ENCODE measurements around the gene MTIF3. TPM values are rescaled to one million over a fixed set of nuclear protein-coding genes. Genes with fewer than 3 reads are reported as not detected.

The MTIF3 gene
- total RNA-seq, 1 experiment from 2014 or later = 21.5 TPM

- DNase-seq = no peak
- Mint-ChIP-seq H3K4me3 (ENCODE audit: low read depth, unreplicated experiment) (no peak overlapping the region), H3K36me3 (ENCODE audit: insufficient read depth, unreplicated experiment) (no peaks in the 10 kb centered on the region), H3K4me1 (ENCODE audit: low read depth, unreplicated experiment) (peaks cover 17% of the 10 kb centered on the region), H3K27me3 (ENCODE audit: unreplicated experiment) (peaks cover 38% of the 10 kb centered on the region), H3K27ac (ENCODE audit: unreplicated experiment) (no peak overlapping the region), H3K9me3 (ENCODE audit: low read depth, unreplicated experiment) (no peaks in the 10 kb centered on the region)
- CTCF ChIA-PET = no interaction called here
- BruUV-seq (replicated peaks) = no TSS peak
- TF ChIP-seq CTCF (IDR thresholded peaks at IDR 0.05; ENCODE audit: unreplicated experiment) = no peak
- intact Hi-C loops (cut with micrococcal nuclease; ENCODE audit: unreplicated experiment) = no loop called here
Observed at GRCh38 chr13:27405546-27406134, 44.7 kb downstream of the MTIF3 start.

GRCh38 chr13:27404680-27405079 is 45.7 kb downstream of the MTIF3 start:
- Mint-ChIP-seq H3K4me3 (ENCODE audit: low read depth, unreplicated experiment) (no peak overlapping the region), H3K4me1 (ENCODE audit: low read depth, unreplicated experiment) (peaks cover 17% of the 10 kb centered on the region), H3K36me3 (ENCODE audit: insufficient read depth, unreplicated experiment) (no peaks in the 10 kb centered on the region), H3K27me3 (ENCODE audit: unreplicated experiment) (peaks cover 29% of the 10 kb centered on the region), H3K9me3 (ENCODE audit: low read depth, unreplicated experiment) (no peaks in the 10 kb centered on the region), H3K27ac (ENCODE audit: unreplicated experiment) (no peak overlapping the region)
- no peak for DNase-seq
- TF ChIP-seq CTCF (IDR thresholded peaks at IDR 0.05; ENCODE audit: unreplicated experiment) = no peak
- CTCF ChIA-PET = no interaction called here
- BruUV-seq (replicated peaks) = no TSS peak
- intact Hi-C loops (cut with micrococcal nuclease; ENCODE audit: unreplicated experiment) = no loop called here

- no TSS peak for BruUV-seq (replicated peaks)
- CTCF ChIA-PET = interaction anchor here (0.8 to 1.3 kb wide), 2 partner anchors 42 to 423 kb away, joined by 3 to 6 read pairs; no protein-coding TSS in a partner anchor
- no peaks in the 10 kb centered on the region for H3K36me3 Mint-ChIP-seq (ENCODE audit: insufficient read depth, unreplicated experiment)
- no peak overlapping the region for H3K4me3 Mint-ChIP-seq (ENCODE audit: low read depth, unreplicated experiment)
- H3K27me3 Mint-ChIP-seq (ENCODE audit: unreplicated experiment) = peaks cover 20% of the 10 kb centered on the region
- H3K9me3 Mint-ChIP-seq (ENCODE audit: low read depth, unreplicated experiment) = no peaks in the 10 kb centered on the region
- no peak for DNase-seq
- intact Hi-C loops (cut with micrococcal nuclease; ENCODE audit: unreplicated experiment) = no loop called here
- H3K27ac Mint-ChIP-seq (ENCODE audit: unreplicated experiment) = peak overlapping the region; percentile 63
- no peak for TF ChIP-seq CTCF (IDR thresholded peaks at IDR 0.05; ENCODE audit: unreplicated experiment)
- H3K4me1 Mint-ChIP-seq (ENCODE audit: low read depth, unreplicated experiment) = peaks cover 17% of the 10 kb centered on the region
Observed at GRCh38 chr13:27403727-27404385, 46.5 kb downstream of the MTIF3 start.

GRCh38 chr13:27403203-27403678 is 47.1 kb downstream of the MTIF3 start:
- no TSS peak for BruUV-seq (replicated peaks)
- no peak for DNase-seq
- CTCF ChIA-PET = interaction anchor here (1.3 kb wide), 1 partner anchor 423 kb away, joined by 6 read pairs; no protein-coding TSS in a partner anchor

More at GRCh38 chr13:27403203-27403678, 47.1 kb downstream of the MTIF3 start:
- intact Hi-C loops (cut with micrococcal nuclease; ENCODE audit: unreplicated experiment) = no loop called here
- Mint-ChIP-seq H3K36me3 (ENCODE audit: insufficient read depth, unreplicated experiment) (no peaks in the 10 kb centered on the region), H3K27me3 (ENCODE audit: unreplicated experiment) (peaks cover 14% of the 10 kb centered on the region), H3K27ac (ENCODE audit: unreplicated experiment) (no peak overlapping the region), H3K4me3 (ENCODE audit: low read depth, unreplicated experiment) (no peak overlapping the region), H3K4me1 (ENCODE audit: low read depth, unreplicated experiment) (peaks cover 17% of the 10 kb centered on the region), H3K9me3 (ENCODE audit: low read depth, unreplicated experiment) (no peaks in the 10 kb centered on the region)
- TF ChIP-seq CTCF (IDR thresholded peaks at IDR 0.05; ENCODE audit: unreplicated experiment) = no peak
